Left ventricle myocardium inferior (tissue), 1 donor: ENCODE data around the gene ZNF385B. TPM values are rescaled to one million over a fixed set of nuclear protein-coding genes. Genes with fewer than 3 reads are reported as not detected.

Experiments used
- DNase-seq: peaks from one replicate; pipeline ENCODE4 v3.0.0-alpha.2; 2020
- H3K27ac ChIP-seq: fragments of 200-600 bp; replicated peaks from 2 replicates; pipeline ENCODE4 v1.8.0; 2021
- H3K27me3 ChIP-seq: fragments of 200-600 bp; 2 replicates; pipeline ENCODE4 v1.8.0; 2021; ENCODE audit warnings: low read depth
- H3K36me3 ChIP-seq: fragments of 200-600 bp; 2 replicates; pipeline ENCODE4 v1.8.0; 2021
- H3K4me1 ChIP-seq: fragments of 200-600 bp; 2 replicates; pipeline ENCODE4 v1.8.0; 2021
- H3K4me3 ChIP-seq: fragments of 200-600 bp; 2 replicates; pipeline ENCODE4 v1.8.0; 2021; ENCODE audit warnings: mild to moderate bottlenecking, moderate library complexity
- H3K9me3 ChIP-seq: fragments of 200-600 bp; replicated peaks from 2 replicates; pipeline ENCODE4 v1.8.0; 2021
- intact Hi-C: fragments of 100-400 bp; cut with micrococcal nuclease; formaldehyde crosslinking; loops from one replicate; pipeline ENCODE4 v1.11.0; 2022
- total RNA-seq: library from RNA; stranded (reverse); fragmentation: NEBNext Ultra II Directional; extraction: Animal tissue kit (Norgen Biotek cat#: 25700); gene quantifications from one replicate; pipeline ENCODE4 v1.2.1, GENCODE V29; 2021
- TF ChIP-seq, protein P1 (sequence below): fragments of 200-600 bp; IDR thresholded peaks from 2 replicates; pipeline ENCODE4 v1.8.0; 2021; ENCODE audit warnings: antibody characterized with exemption, mild to moderate bottlenecking, borderline replicate concordance
- donor health status: DM: no; HTN: yes; CAD: no; lungs with severe emphysema.

ZNF385B gene
- total RNA-seq, 1 donor from 2014 or later = 0.14 TPM

DNA sequence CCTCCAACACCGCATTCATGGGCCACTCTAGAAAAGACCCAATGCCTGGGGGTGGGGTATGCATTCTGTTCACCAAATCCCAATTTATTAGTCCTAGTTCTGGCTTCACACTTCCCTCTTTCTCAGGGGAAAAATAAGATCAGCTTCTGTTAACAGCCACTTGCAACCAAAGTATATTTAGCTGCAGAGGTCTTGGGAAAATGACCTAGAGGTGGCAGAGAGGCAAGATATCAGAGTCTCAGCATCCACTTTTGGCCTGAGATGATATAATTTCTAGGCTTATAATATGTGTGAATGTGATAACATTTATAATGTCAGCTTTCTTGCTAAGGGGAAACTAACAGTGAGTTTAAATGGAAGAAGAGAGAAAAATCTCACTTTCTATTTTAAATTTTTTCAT lies 89.1 kb downstream of the ZNF385B start:
- Histone ChIP-seq H3K27me3 (no peaks in the 10 kb centered on the region), H3K4me1 (peaks cover 4% of the 10 kb centered on the region), H3K36me3 (no peaks in the 10 kb centered on the region), H3K27ac (no peak overlapping the region), H3K9me3 (no peaks in the 10 kb centered on the region), H3K4me3 (no peak overlapping the region)
- DNase-seq = no peak
- intact Hi-C loops = no loop called here
- TF ChIP-seq, protein P1, sequence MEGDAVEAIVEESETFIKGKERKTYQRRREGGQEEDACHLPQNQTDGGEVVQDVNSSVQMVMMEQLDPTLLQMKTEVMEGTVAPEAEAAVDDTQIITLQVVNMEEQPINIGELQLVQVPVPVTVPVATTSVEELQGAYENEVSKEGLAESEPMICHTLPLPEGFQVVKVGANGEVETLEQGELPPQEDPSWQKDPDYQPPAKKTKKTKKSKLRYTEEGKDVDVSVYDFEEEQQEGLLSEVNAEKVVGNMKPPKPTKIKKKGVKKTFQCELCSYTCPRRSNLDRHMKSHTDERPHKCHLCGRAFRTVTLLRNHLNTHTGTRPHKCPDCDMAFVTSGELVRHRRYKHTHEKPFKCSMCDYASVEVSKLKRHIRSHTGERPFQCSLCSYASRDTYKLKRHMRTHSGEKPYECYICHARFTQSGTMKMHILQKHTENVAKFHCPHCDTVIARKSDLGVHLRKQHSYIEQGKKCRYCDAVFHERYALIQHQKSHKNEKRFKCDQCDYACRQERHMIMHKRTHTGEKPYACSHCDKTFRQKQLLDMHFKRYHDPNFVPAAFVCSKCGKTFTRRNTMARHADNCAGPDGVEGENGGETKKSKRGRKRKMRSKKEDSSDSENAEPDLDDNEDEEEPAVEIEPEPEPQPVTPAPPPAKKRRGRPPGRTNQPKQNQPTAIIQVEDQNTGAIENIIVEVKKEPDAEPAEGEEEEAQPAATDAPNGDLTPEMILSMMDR = no peak

DNA sequence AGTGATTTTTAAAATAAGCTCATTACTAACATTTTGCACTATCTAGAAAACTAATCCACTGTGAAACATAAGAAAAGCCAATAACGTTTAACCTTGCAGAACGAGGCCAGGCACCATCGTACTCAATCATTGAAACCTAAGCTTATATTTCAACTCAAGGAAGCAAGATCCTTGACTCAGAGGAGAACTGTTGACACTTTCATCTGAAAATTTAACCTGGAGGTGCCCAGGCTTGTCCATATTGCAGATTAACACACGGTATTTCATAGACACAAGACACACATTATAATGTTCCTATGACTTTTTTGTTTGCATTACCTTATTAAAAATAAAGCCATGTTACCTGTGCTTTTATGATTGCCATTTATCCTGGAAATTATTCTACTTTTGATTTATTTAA lies 89.6 kb downstream of the ZNF385B start:
- no peaks in the 10 kb centered on the region for H3K36me3 ChIP-seq
- DNase-seq = no peak
- TF ChIP-seq, protein P1 = no peak
- H3K9me3 ChIP-seq = no peaks in the 10 kb centered on the region
- intact Hi-C loops = no loop called here
- H3K4me1 ChIP-seq = peaks cover 4% of the 10 kb centered on the region
- no peaks in the 10 kb centered on the region for H3K27me3 ChIP-seq
- H3K4me3 ChIP-seq = no peak overlapping the region
- no peak overlapping the region for H3K27ac ChIP-seq

DNA sequence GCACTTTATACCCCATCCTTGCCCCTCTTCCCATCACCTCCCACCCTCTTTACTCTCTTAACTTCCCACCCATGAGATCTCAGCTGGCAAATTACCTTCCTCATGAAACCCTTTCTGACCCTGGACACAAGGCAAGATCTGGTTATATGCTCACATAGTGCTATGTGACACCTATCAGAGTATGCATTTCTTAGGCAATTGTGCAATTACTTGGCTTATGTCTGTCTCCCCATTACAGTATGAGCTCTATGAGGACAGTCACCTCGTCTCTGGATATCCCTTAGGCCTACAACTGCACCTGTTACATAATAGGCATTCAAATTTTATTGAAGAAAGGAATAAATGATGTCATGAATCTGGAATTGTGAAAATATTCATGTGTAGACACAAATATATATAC lies 91.4 kb downstream of the ZNF385B start:
- Histone ChIP-seq H3K36me3 (no peaks in the 10 kb centered on the region), H3K4me1 (peaks cover 4% of the 10 kb centered on the region), H3K9me3 (no peaks in the 10 kb centered on the region), H3K27me3 (no peaks in the 10 kb centered on the region), H3K4me3 (no peak overlapping the region), H3K27ac (no peak overlapping the region)
- TF ChIP-seq, protein P1 = no peak
- intact Hi-C loops = no loop called here
- no peak for DNase-seq

DNA sequence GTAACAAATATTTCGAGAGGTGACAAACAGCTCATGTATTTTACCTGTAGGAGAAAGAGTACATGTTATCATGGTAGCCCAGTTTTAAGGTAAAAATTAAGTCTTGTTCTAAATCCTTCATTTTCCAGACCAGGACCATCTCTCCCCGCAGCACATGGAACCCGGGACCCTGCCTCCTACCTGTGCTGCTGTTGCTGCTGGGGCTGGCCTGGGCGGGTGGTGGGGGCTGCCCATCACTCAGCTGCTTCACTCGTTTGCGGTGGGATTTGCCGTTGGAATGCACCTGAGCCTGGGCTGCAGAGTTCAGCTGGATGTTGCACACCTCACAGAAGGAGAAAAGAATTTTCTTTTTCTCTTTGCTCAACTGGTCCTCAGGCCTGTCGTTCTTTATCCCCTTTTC lies 92.1 kb downstream of the ZNF385B start:
- H3K4me3 ChIP-seq = no peak overlapping the region
- DNase-seq = no peak
- no peaks in the 10 kb centered on the region for H3K27me3 ChIP-seq
- peaks cover 3% of the 10 kb centered on the region for H3K9me3 ChIP-seq
- TF ChIP-seq, protein P1 = no peak
- peaks cover 4% of the 10 kb centered on the region for H3K4me1 ChIP-seq
- H3K27ac ChIP-seq = no peak overlapping the region
- no peaks in the 10 kb centered on the region for H3K36me3 ChIP-seq
- intact Hi-C loops = no loop called here

DNA sequence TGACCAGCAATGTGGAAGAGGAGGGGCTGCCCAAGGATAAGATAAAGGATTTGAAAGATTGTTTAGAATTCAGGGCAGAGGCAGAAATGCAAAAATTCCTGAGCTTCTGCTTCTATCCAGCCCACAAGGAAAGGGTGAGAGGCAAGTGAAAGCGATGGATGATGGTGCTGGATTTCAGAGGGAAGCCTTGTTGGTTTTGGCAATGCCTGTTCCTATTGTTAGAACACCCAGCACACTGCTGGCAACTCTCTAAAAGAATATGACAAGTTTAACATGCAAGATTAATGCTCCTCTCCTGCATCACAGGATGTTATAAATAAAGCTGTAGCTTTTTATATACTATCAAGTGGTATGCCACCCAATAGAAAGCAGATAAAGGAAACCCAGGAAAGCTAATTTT lies 92.6 kb downstream of the ZNF385B start:
- Histone ChIP-seq H3K4me1 (peaks cover 4% of the 10 kb centered on the region), H3K4me3 (no peak overlapping the region), H3K27me3 (no peaks in the 10 kb centered on the region), H3K27ac (no peak overlapping the region), H3K36me3 (no peaks in the 10 kb centered on the region), H3K9me3 (peaks cover 8% of the 10 kb centered on the region)
- DNase-seq = no peak
- TF ChIP-seq, protein P1 = no peak
- intact Hi-C loops = no loop called here

DNA sequence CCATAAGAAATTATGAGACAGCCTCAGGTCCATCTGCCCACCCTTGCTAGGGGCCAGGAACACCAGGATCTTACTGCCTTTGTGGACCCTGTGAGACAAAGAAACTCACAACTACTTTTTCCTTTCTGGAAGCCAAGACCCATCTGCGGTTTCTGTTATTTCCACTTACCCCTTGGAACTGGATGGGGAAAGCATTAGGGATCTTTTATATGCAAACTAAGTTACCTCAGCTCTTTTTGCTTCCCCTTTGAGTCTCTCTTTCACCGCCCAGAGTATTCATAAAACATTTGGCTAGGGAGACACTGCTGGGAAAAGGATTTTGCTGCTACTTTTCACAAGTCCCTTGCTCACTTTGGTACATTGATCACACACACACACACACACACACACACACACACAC lies 95.7 kb downstream of the ZNF385B start:
- intact Hi-C loops = no loop called here
- H3K27me3 ChIP-seq = no peaks in the 10 kb centered on the region

More for the DNA sequence above, 95.7 kb downstream of the ZNF385B start:
- H3K4me1 ChIP-seq = peaks cover 4% of the 10 kb centered on the region
- peaks cover 21% of the 10 kb centered on the region for H3K9me3 ChIP-seq
- H3K27ac ChIP-seq = no peak overlapping the region
- DNase-seq = no peak
- H3K4me3 ChIP-seq = no peak overlapping the region
- H3K36me3 ChIP-seq = no peaks in the 10 kb centered on the region
- TF ChIP-seq, protein P1 = no peak
